Gastroesophageal sphincter (tissue), 3 donors: Measurements from ENCODE around the gene UVRAG.

Source experiments
- CTCF ChIP-seq, 4 experiments: fragments of 200-600 bp in 2 of 4; fragments of 450-650 bp in 2 of 4; sonication (generic) in 1 of 4; IDR thresholded peaks; one replicate each; pipeline ENCODE4 v1.5.1; 2017 to 2019; ENCODE audit warnings: antibody characterized with exemption in 4 of 4, mild to moderate bottlenecking in 2 of 4, moderate library complexity in 2 of 4
- EP300 ChIP-seq: sonication (generic); formaldehyde crosslinking; IDR thresholded peaks from one replicate; pipeline ENCODE4 v1.6.1; 2017; ENCODE audit warnings: antibody characterized with exemption, mild to moderate bottlenecking
- POLR2A ChIP-seq, 2 donors: fragments of 450-650 bp; IDR thresholded peaks; one replicate each; pipeline ENCODE4 v1.6.1; 2017; ENCODE audit warnings: antibody characterized with exemption in 2 of 2, mild to moderate bottlenecking in 2 of 2, moderate library complexity in 1 of 2

GRCh38 chr11:75781296-75781695, 33.7 kb upstream of the UVRAG start:
- TF ChIP-seq CTCF (IDR thresholded peaks at IDR 0.05) (no peak), POLR2A (IDR thresholded peaks at IDR 0.05) (no peak), EP300 (no peak)
